NCI-H187 (cell line): ENCODE measurements around the gene SLC9A9.

Experiments used
- DNase-seq, 2 experiments: peaks; one replicate each; lab custom pipeline; 2025; lab: John Stamatoyannopoulos, UW

SLC9A9 gene

GRCh38 chr3:143843587-143843986 lies 4.7 kb downstream of the SLC9A9 start:
- DNase-seq, result no peak

GRCh38 chr3:143840636-143841035 lies 7.6 kb downstream of the SLC9A9 start:
- DNase-seq, result no peak

GRCh38 chr3:143839980-143840379 lies 8.3 kb downstream of the SLC9A9 start:
- DNase-seq, result no peak

GRCh38 chr3:143837076-143837475 lies 11.2 kb downstream of the SLC9A9 start:
- no peak for DNase-seq

GRCh38 chr3:143835312-143835711 lies 13.0 kb downstream of the SLC9A9 start:
- DNase-seq, result no peak

- no peak for DNase-seq
Observed at GRCh38 chr3:143832433-143832832, 15.8 kb downstream of the SLC9A9 start.

- DNase-seq, result no peak
Observed at GRCh38 chr3:143831994-143832393, 16.3 kb downstream of the SLC9A9 start.

- no peak for DNase-seq
Observed at GRCh38 chr3:143831208-143831607, 17.1 kb downstream of the SLC9A9 start.

- no peak for DNase-seq
Observed at GRCh38 chr3:143830786-143831185, 17.5 kb downstream of the SLC9A9 start.

- DNase-seq, result no peak
Observed at GRCh38 chr3:143830063-143830462, 18.2 kb downstream of the SLC9A9 start.

GRCh38 chr3:143827425-143827824 lies 20.8 kb downstream of the SLC9A9 start:
- no peak for DNase-seq

- no peak for DNase-seq
Observed at GRCh38 chr3:143826296-143826695, 22.0 kb downstream of the SLC9A9 start.

GRCh38 chr3:143825513-143825912 lies 22.8 kb downstream of the SLC9A9 start:
- DNase-seq, result no peak

- no peak for DNase-seq
Observed at GRCh38 chr3:143824735-143825385, 23.4 kb downstream of the SLC9A9 start.

- DNase-seq, result no peak
Observed at GRCh38 chr3:143822798-143823197, 25.5 kb downstream of the SLC9A9 start.

- DNase-seq, result no peak
Observed at GRCh38 chr3:143822374-143822773, 25.9 kb downstream of the SLC9A9 start.

GRCh38 chr3:143821862-143822261 lies 26.4 kb downstream of the SLC9A9 start:
- DNase-seq, result no peak

- no peak for DNase-seq
Observed at GRCh38 chr3:143820466-143821221, 27.6 kb downstream of the SLC9A9 start.

- DNase-seq, result no peak
Observed at GRCh38 chr3:143819890-143820289, 28.4 kb downstream of the SLC9A9 start.

- no peak for DNase-seq
Observed at GRCh38 chr3:143814443-143814889, 33.8 kb downstream of the SLC9A9 start.

GRCh38 chr3:143812481-143812880 lies 35.8 kb downstream of the SLC9A9 start:
- DNase-seq, result no peak

GRCh38 chr3:143811602-143812001 lies 36.7 kb downstream of the SLC9A9 start:
- DNase-seq, result no peak

GRCh38 chr3:143810953-143811265 lies 37.4 kb downstream of the SLC9A9 start:
- no peak for DNase-seq
